Measurements from ENCODE around the gene MORC3.

Gene MORC3

DNA sequence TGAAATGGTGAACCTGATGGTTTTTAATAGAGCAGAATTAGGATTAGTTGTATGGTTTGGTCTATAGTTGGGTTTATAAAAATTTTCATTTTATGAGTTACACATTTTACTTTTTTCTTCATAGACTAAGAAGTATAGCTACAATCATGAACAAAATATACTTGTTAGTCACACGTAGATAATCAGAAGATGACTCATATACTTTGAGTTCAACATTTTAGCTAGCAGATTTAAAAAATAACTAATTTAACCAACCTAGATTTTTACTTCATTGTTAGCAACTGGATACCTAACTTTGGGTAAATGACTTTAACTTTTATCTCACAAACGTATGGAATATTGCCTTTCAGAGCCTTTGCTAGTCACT is 27.9 kb downstream of the MORC3 start:
- in situ Hi-C loops (cut with HindIII; ENCODE audit: low sequenced_read_pairs): no loop called here
- peak; percentile 38 for DNase-seq (ENCODE audit: low read depth, low spot score)
- no peak overlapping the region for H3K4me3 ChIP-seq (ENCODE audit: low read depth, low read length)
- TF ChIP-seq, protein P1, sequence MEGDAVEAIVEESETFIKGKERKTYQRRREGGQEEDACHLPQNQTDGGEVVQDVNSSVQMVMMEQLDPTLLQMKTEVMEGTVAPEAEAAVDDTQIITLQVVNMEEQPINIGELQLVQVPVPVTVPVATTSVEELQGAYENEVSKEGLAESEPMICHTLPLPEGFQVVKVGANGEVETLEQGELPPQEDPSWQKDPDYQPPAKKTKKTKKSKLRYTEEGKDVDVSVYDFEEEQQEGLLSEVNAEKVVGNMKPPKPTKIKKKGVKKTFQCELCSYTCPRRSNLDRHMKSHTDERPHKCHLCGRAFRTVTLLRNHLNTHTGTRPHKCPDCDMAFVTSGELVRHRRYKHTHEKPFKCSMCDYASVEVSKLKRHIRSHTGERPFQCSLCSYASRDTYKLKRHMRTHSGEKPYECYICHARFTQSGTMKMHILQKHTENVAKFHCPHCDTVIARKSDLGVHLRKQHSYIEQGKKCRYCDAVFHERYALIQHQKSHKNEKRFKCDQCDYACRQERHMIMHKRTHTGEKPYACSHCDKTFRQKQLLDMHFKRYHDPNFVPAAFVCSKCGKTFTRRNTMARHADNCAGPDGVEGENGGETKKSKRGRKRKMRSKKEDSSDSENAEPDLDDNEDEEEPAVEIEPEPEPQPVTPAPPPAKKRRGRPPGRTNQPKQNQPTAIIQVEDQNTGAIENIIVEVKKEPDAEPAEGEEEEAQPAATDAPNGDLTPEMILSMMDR (IDR thresholded peaks at IDR 0.05; ENCODE audit: low read depth, low read length): no peak

DNA sequence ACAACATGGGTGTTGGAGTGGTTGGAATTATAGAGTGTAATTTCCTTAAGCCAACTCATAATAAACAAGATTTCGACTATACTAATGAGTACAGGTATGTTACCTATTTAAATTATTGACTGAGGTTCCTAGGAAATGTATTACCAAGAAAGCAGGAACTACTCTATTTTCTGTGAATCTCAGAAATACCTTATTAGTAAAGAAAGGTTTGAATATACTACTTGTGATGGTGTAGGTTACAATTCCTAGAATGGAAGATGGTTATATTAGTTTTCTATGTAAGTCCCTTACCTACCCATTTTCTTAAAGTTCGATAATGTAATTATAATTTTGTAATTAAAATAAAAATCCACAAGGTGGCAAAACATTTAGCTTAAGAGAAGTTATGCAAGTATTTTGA is 29.3 kb downstream of the MORC3 start:
- DNase-seq (ENCODE audit: low read depth, low spot score): no peak
- TF ChIP-seq, protein P1 (IDR thresholded peaks at IDR 0.05; ENCODE audit: low read depth, low read length): no peak
- H3K4me3 ChIP-seq (ENCODE audit: low read depth, low read length): no peak overlapping the region
- in situ Hi-C loops (cut with HindIII; ENCODE audit: low sequenced_read_pairs): no loop called here

DNA sequence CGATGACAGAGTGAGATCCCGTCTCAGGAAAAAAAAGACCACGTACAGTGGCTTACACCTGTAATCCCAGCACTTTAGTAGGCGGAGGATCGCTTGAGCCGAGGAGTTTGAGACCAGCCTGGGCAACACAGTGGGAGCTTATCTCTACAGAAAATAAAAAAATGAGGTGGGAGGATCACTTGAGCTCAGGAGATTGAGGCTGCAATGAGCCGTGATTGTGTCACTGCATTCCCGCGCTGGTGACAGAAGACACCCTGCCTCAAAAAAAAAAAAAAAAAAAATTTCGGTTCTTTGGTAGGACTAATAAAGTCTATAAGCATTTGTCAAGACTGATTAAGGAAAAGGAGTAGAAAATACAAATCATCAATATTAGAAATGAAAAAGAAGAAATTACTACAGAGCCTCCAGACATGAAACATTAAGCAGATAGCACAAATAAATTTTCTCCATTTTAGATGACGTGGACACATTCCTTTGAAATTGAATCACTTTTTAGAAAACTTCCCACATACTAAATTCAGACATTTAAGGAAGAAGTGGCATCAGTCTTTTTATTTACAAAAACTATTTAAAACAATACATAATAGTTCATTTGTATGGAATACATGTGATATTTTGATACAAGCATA is 30.4 kb downstream of the MORC3 start:
- DNase-seq (ENCODE audit: low read depth, low spot score): peak; percentile 67
- in situ Hi-C loops (cut with HindIII; ENCODE audit: low sequenced_read_pairs): no loop called here
- TF ChIP-seq, protein P1 (IDR thresholded peaks at IDR 0.05; ENCODE audit: low read depth, low read length): no peak
- H3K4me3 ChIP-seq (ENCODE audit: low read depth, low read length): no peak overlapping the region

DNA sequence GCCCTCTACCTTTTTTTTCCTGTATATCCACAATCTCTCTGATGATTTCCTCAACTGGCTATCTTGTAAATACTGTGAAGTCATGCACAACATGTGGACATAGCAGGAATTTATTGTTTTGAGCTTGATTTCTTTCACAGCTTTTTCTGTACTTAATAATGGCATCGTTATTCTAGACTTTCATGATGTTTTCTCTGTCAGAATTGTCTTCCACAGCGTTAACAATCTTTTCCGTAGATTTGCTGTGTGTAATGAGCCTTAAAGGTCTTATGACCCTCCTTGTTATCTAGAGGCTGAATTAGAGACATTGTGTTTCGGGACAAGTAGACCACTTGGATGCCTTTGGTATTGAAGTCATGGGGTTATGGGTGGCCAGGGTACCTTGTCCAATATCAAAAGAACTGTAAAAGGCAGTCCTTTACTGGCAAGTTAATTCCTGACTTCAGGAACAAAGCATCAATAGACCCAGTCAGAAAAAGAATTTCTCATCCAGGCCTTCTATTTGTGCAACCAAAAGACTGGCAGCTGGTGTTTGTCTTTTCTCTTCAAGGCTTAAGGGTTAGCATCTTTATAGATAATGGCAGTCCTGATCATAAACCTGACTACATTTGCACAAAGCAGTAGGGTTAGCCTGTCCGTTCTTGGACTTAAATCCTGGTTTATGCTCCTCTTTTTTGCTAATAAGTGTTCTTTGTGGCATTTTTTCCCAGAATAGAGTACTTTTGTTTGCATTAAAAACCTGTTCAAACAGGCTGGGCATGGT is 35.1 kb downstream of the MORC3 start:
- in situ Hi-C loops (cut with HindIII; ENCODE audit: low sequenced_read_pairs): no loop called here

GRCh38 chr21:36355868-36356267 is 35.9 kb downstream of the MORC3 start:
- in situ Hi-C loops (cut with HindIII; ENCODE audit: low sequenced_read_pairs): no loop called here
- TF ChIP-seq, protein P1 (IDR thresholded peaks at IDR 0.05; ENCODE audit: low read depth, low read length): no peak
- DNase-seq (ENCODE audit: low read depth, low spot score): no peak
- no peak overlapping the region for H3K4me3 ChIP-seq (ENCODE audit: low read depth, low read length)

More for the DNA sequence above, 35.1 kb downstream of the MORC3 start:
- no peak for DNase-seq (ENCODE audit: low read depth, low spot score)
- TF ChIP-seq, protein P1 (IDR thresholded peaks at IDR 0.05; ENCODE audit: low read depth, low read length): no peak
- H3K4me3 ChIP-seq (ENCODE audit: low read depth, low read length): no peak overlapping the region

- in situ Hi-C loops (cut with HindIII; ENCODE audit: low sequenced_read_pairs): no loop called here
- H3K4me3 ChIP-seq (ENCODE audit: low read depth, low read length): no peak overlapping the region
- DNase-seq (ENCODE audit: low read depth, low spot score): no peak
- TF ChIP-seq, protein P1 (IDR thresholded peaks at IDR 0.05; ENCODE audit: low read depth, low read length): no peak
These were observed 39.2 kb downstream of the MORC3 start for GRCh38 chr21:36359185-36359584.

All from astrocyte of the spinal cord (primary cell).